Stomach (tissue), 19 donors: ENCODE results near the gene FBXO8. TPM values are rescaled to one million over a fixed set of nuclear protein-coding genes. Genes with fewer than 3 reads are reported as not detected.

Experiments
- DNase-seq, 2 donors: peaks; one replicate each; pipeline versions ENCODE4 v3.0.0 to v3.0.0-alpha.2; 2013 to 2019
- H3K27ac ChIP-seq, 5 donors: fragments of 200-600 bp in 4 of 5; sonication (generic) in 4 of 5; one replicate each; pipeline ENCODE4 v1.5.1; 2013 to 2019; ENCODE audit warnings: mild to moderate bottlenecking in 1 of 5, moderate library complexity in 1 of 5
- H3K27me3 ChIP-seq, 3 donors: fragments of 200-600 bp; sonication (generic); one replicate each; pipeline ENCODE4 v1.5.1; 2017 to 2019; ENCODE audit warnings: mixed run types in 1 of 3
- H3K36me3 ChIP-seq, 4 donors: fragments of 200-600 bp; sonication (generic); 1 replicate in 3 of 4; 2 replicates in 1 of 4; pipeline ENCODE4 v1.5.1; 2016 to 2019
- H3K4me1 ChIP-seq, 4 donors: fragments of 200-600 bp; sonication (generic); one replicate each; pipeline ENCODE4 v1.5.1; 2016 to 2019
- H3K4me3 ChIP-seq, 4 donors: fragments of 200-600 bp; sonication (generic) in 3 of 4; one replicate each; pipeline ENCODE4 v1.5.1; 2016 to 2019; ENCODE audit warnings: mild to moderate bottlenecking in 1 of 4
- H3K9me3 ChIP-seq, 4 donors: fragments of 200-600 bp; sonication (generic); one replicate each; pipeline ENCODE4 v1.5.1; 2016 to 2019
- EP300 ChIP-seq: sonication (generic); formaldehyde crosslinking; IDR thresholded peaks from one replicate; pipeline ENCODE4 v1.6.1; 2017; ENCODE audit warnings: antibody characterized with exemption
- POLR2A ChIP-seq, 4 donors: fragments of 450-650 bp; IDR thresholded peaks; one replicate each; pipeline ENCODE4 v1.6.1; 2016; ENCODE audit warnings: antibody characterized with exemption in 4 of 4, control low read depth in 2 of 4, mild to moderate bottlenecking in 1 of 4, moderate library complexity in 1 of 4
- POLR2AphosphoS5 ChIP-seq, 3 donors: sonication (generic); formaldehyde crosslinking; IDR thresholded peaks; one replicate each; pipeline ENCODE4 v1.6.1; 2016; ENCODE audit warnings: antibody characterized with exemption in 3 of 3
- WGBS, 5 donors: extraction: QIAGEN DNeasy Blood & Tissue Kit in 3 of 5; methylation state at CpG; one replicate each; pipeline versions ENCODE4 v1.1.5 to v1.1.7; 2013 to 2018; 5-methylcytosine and 5-hydroxymethylcytosine counted together
- intact Hi-C: fragments of 100-400 bp; cut with DNase I; formaldehyde crosslinking; loops from one replicate; pipeline ENCODE4 v1.15.1; 2023; ENCODE audit warnings: low total_unique reads
- long read RNA-seq, 10 donors: transcript quantifications; one replicate each; lab custom pipeline, GENCODE V29; 2026
- polyA plus RNA-seq, 3 donors: library from polyadenylated mRNA; stranded (reverse); fragments of 200-250 nt; gene quantifications; one replicate each; pipeline ENCODE4 v1.2.3, GENCODE V29; 2013
- total RNA-seq, 5 donors: library from RNA; depleted of rRNA; stranded (reverse); fragments of >200 nt; gene quantifications; one replicate each; pipeline versions ENCODE4 v1.1.0 to v1.2.3, GENCODE V29; 2014 to 2016
- TF ChIP-seq, protein P1 (sequence below), 7 experiments: fragments of 450-650 bp in 4 of 7; fragments of 200-600 bp in 3 of 7; sonication (generic) in 3 of 7; IDR thresholded peaks; one replicate each; pipeline ENCODE4 v1.5.1; 2016 to 2019; ENCODE audit warnings: antibody characterized with exemption in 7 of 7, control low read depth in 2 of 7, mild to moderate bottlenecking in 1 of 7
- donor health status: healthy with polysubstance abuse.
- donor health status: Bipolar disorder and iron deficiency.
- donor health status: healthy.

Gene FBXO8, protein sequence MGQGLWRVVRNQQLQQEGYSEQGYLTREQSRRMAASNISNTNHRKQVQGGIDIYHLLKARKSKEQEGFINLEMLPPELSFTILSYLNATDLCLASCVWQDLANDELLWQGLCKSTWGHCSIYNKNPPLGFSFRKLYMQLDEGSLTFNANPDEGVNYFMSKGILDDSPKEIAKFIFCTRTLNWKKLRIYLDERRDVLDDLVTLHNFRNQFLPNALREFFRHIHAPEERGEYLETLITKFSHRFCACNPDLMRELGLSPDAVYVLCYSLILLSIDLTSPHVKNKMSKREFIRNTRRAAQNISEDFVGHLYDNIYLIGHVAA
- total RNA-seq = 100 to 1,000 TPM in 1 of 5 donors, 10 to 100 TPM in 4; 13.3 to 104 (median 26.3) TPM
- 10 to 100 TPM; 15.3 to 27.3 (median 20.4) TPM for polyA plus RNA-seq
- long read RNA-seq, donor 1, partial matches to known transcripts = 0 of 1 reads
- long read RNA-seq, donor 1, other reads (novel, unspliced or antisense) = 0 of 1 reads
- long read RNA-seq, donor 2 = 0 reads
- long read RNA-seq, donor 3, partial matches to known transcripts = 11 of 15 reads
- long read RNA-seq, donor 3, other reads (novel, unspliced or antisense) = 0 of 15 reads
- long read RNA-seq, donor 4, partial matches to known transcripts = 0 of 1 reads
- long read RNA-seq, donor 4, other reads (novel, unspliced or antisense) = 0 of 1 reads
- long read RNA-seq, donor 5, transcript FBXO8-201 (6 exons, 2,577 nt) = major isoform, 6 of 6 reads
- long read RNA-seq, donor 5, partial matches to known transcripts = 0 of 6 reads
- long read RNA-seq, donor 5, other reads (novel, unspliced or antisense) = 0 of 6 reads
- long read RNA-seq, donor 6, transcript FBXO8-201 (6 exons, 2,577 nt) = major isoform, 6 of 6 reads
- long read RNA-seq, donor 6, partial matches to known transcripts = 0 of 6 reads
- long read RNA-seq, donor 6, other reads (novel, unspliced or antisense) = 0 of 6 reads
- long read RNA-seq, donor 7, transcript FBXO8-201 (6 exons, 2,577 nt) = major isoform, 5 of 6 reads
- long read RNA-seq, donor 7, partial matches to known transcripts = 0 of 6 reads
- long read RNA-seq, donor 7, other reads (novel, unspliced or antisense) = 0 of 6 reads
- long read RNA-seq, donor 8, partial matches to known transcripts = 0 of 2 reads
- long read RNA-seq, donor 8, other reads (novel, unspliced or antisense) = 0 of 2 reads
- long read RNA-seq, donor 9, partial matches to known transcripts = 0 of 3 reads
- long read RNA-seq, donor 9, other reads (novel, unspliced or antisense) = 0 of 3 reads
- long read RNA-seq, donor 10, partial matches to known transcripts = 0 of 2 reads
- long read RNA-seq, donor 10, other reads (novel, unspliced or antisense) = 0 of 2 reads

DNA sequence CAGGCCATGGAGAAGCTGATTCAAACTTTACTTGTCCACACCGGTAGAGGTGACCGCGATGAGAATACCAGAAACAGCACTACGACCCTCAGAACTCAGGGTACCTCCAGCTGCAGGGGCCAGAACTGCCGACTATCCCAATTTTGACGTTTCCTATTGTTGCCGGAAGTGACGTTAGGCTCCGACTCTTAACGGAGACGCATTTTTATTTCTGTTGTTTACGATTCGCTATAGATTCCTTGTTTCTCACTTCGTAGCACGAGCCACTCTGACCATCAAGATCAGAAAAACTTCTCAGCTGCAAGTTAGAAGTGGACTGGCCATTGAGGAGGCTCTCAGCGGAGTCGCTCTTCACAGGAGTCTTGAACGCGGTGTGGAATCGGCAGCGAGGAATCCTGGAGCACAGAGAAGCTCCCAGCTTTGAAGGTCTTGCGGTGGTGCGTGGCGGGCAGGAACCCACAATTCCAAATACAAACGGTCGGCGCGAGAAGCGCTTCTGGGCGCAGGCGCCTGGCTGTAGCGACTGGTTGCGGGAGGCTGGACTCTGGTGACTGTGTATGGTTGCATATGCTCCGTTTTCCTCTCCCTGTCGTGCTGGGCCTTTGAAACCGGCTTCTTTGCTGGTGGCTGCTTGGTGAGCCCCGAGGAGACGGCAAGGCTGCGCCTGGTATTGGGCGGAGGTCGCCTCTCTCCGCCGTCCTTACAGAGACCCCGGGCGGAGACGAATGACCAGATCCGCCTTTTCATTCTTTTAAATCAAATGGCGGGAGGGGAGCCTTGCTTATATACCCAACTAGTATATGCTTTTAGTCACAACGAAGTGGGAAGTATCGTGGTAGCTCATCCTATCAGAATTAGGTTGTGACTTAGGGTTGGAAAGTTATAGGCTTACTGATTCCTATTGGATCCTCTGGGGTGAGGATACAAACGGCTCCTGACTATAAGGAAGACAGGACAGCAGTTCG lies at the start of gene FBXO8, which contains the start of gene CEP44:
Gene FBXO8 (minus strand): TSS at position 161 of the 965 bp plus-strand sequence. CDS start 20,575 bp downstream, outside the sequence.
Gene CEP44 (plus strand): TSS at position 405 of the 965 bp plus-strand sequence. CDS start 15,211 bp downstream, outside the sequence.
- intact Hi-C loops = no loop called here
- 0 to 1% (median 0%) methylated on average over 48 to 52 of the region's 52 CpGs for WGBS, 5 donors
- peak within 1 kb of the TSS; percentile 73 to 86 (median 74) for H3K4me3 ChIP-seq
- H3K27ac ChIP-seq = peak within 1 kb of the TSS; percentile 92 to 99 (median 96)
- H3K27me3 ChIP-seq = no peaks in the 10 kb centered on the region
- peak; percentile 65 to 94 for DNase-seq
- TF ChIP-seq POLR2AphosphoS5 (IDR thresholded peaks at IDR 0.05) (peak in 1 of 3 donors; percentile 37), EP300 (no peak)
- no peaks in the 10 kb centered on the region for H3K9me3 ChIP-seq
- H3K36me3 ChIP-seq = no peaks in the 10 kb centered on the region
- H3K4me1 ChIP-seq = peaks cover 12 to 60% (median 39%) of the 10 kb centered on the region in 4 donors

DNA sequence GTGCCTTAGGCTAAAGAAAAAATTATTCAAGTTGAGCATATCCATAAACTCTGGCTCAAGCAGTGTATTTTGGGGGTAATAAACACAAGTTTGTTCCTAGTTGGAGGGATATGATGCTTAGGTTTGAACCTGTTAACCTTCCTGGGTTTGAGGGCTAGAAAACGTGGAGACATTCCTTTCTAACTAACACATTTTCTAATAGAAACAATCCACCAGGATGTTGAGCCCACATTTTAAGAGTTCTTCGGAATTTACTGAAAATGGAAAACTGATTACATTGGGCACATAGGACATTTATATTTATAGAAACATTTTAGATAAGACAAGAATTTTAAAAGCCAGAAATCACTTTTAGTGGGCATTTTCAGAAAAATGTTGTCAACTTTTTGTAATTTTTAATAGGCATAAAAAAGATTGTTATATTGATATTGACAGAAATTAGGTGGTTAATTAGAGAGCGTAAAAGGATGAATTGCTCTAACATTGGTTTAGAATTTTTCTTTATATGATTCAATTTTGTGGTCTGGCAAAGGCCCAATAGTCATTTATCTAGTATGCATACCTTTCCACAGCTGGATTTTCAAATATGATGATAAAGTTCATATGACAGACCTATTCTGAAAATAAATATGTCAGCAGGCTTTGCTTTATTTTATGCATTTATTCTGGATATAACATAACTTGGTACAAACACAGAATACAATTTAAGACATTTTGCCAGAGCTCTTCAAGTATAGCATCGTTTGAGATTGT lies 49.5 kb upstream of the FBXO8 start:
- Histone ChIP-seq H3K36me3 (no peaks in the 10 kb centered on the region), H3K4me3 (no peak overlapping the region), H3K9me3 (no peaks in the 10 kb centered on the region), H3K4me1 (no peaks in the 10 kb centered on the region), H3K27me3 (no peaks in the 10 kb centered on the region), H3K27ac (no peak overlapping the region)
- intact Hi-C loops = no loop called here
- DNase-seq = no peak
- TF ChIP-seq POLR2AphosphoS5 (IDR thresholded peaks at IDR 0.05) (no peak), EP300 (no peak), POLR2A (IDR thresholded peaks at IDR 0.05) (no peak)
- TF ChIP-seq, protein P1, sequence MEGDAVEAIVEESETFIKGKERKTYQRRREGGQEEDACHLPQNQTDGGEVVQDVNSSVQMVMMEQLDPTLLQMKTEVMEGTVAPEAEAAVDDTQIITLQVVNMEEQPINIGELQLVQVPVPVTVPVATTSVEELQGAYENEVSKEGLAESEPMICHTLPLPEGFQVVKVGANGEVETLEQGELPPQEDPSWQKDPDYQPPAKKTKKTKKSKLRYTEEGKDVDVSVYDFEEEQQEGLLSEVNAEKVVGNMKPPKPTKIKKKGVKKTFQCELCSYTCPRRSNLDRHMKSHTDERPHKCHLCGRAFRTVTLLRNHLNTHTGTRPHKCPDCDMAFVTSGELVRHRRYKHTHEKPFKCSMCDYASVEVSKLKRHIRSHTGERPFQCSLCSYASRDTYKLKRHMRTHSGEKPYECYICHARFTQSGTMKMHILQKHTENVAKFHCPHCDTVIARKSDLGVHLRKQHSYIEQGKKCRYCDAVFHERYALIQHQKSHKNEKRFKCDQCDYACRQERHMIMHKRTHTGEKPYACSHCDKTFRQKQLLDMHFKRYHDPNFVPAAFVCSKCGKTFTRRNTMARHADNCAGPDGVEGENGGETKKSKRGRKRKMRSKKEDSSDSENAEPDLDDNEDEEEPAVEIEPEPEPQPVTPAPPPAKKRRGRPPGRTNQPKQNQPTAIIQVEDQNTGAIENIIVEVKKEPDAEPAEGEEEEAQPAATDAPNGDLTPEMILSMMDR (IDR thresholded peaks at IDR 0.05) = no peak
- 76 to 86% (median 78%) methylated on average over 4 of the region's 4 CpGs for WGBS, 5 donors

DNA sequence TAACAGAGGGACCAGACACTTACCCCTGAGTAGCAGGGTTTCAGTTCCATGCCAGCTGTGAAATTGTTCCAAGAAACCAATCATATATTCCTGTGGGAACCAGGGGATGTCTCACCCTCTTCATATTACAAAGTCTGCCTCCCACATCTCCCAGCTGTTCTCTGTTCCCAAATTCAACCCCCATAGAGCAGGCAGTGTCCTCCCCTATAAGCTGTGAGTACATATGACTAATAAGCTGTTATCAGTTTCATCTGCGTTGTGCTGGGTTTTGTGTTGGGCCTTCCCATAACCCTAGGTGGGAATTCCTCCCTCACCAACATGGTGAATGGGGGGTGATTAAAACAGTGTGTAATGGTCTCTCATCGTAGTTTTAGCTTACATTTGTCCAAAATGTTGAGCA lies 41.3 kb upstream of the FBXO8 start:
- no peak for TF ChIP-seq POLR2AphosphoS5 (IDR thresholded peaks at IDR 0.05)
- TF ChIP-seq POLR2A (IDR thresholded peaks at IDR 0.05) = no peak
- TF ChIP-seq, protein P1 (IDR thresholded peaks at IDR 0.05) = no peak
- TF ChIP-seq EP300 = no peak
- Histone ChIP-seq H3K9me3 (no peaks in the 10 kb centered on the region), H3K36me3 (peaks cover 0 to 4% (median 0%) of the 10 kb centered on the region in 4 donors), H3K27ac (no peak overlapping the region), H3K4me3 (no peak overlapping the region), H3K4me1 (no peaks in the 10 kb centered on the region), H3K27me3 (no peaks in the 10 kb centered on the region)
- intact Hi-C loops = loop anchor here (10.0 kb wide), 1 partner anchor 100 kb away; no protein-coding TSS in a partner anchor
- 79 to 93% (median 85%) methylated on average over 2 of the region's 2 CpGs for WGBS, 5 donors
- no peak for DNase-seq
